Upper lobe of left lung (tissue), 6 donors: ENCODE data around the gene CSTPP1. TPM values are rescaled to one million over a fixed set of nuclear protein-coding genes. Genes with fewer than 3 reads are reported as not detected.
"Not testable (repeated sequence)": the region's sequence is repeated elsewhere in the genome, so short reads cannot be mapped to it uniquely, and the experiment has no call there.

Experiments
- ATAC-seq, 2 donors: fragments of 200-7000 bp; cut with Tn5 transposase; one replicate each; pipeline ENCODE4 v1.9.1; 2022; ENCODE audit warnings: mild to moderate bottlenecking in 2 of 2, moderate library complexity in 2 of 2; ENCODE audit not compliant: low FRiP score in 2 of 2
- DNase-seq, 2 donors: peaks; one replicate each; pipeline ENCODE4 v3.0.0-alpha.2; 2019 to 2020
- H3K27ac ChIP-seq, 4 donors: fragments of 200-600 bp; sonication (generic); one replicate each; pipeline ENCODE4 v1.5.1; 2016 to 2019
- H3K27me3 ChIP-seq, 4 donors: fragments of 200-600 bp; sonication (generic); one replicate each; pipeline ENCODE4 v1.5.1; 2017 to 2019
- H3K36me3 ChIP-seq, 4 donors: fragments of 200-600 bp; sonication (generic); one replicate each; pipeline ENCODE4 v1.5.1; 2016 to 2019
- H3K4me1 ChIP-seq, 4 donors: fragments of 200-600 bp; sonication (generic); one replicate each; pipeline ENCODE4 v1.5.1; 2018 to 2019
- H3K4me3 ChIP-seq, 4 donors: fragments of 200-600 bp; sonication (generic); one replicate each; pipeline ENCODE4 v1.5.1; 2017 to 2019; ENCODE audit warnings: mild to moderate bottlenecking in 2 of 4, moderate library complexity in 1 of 4
- H3K9me3 ChIP-seq, 4 donors: fragments of 200-600 bp; sonication (generic); one replicate each; pipeline ENCODE4 v1.5.1; 2018 to 2019
- EP300 ChIP-seq, 4 donors: sonication (generic); formaldehyde crosslinking; IDR thresholded peaks; one replicate each; pipeline ENCODE4 v1.5.1; 2017; ENCODE audit warnings: antibody characterized with exemption in 4 of 4, control low read depth in 2 of 4
- POLR2A ChIP-seq, 4 donors: fragments of 450-650 bp; IDR thresholded peaks; one replicate each; pipeline ENCODE4 v1.5.1; 2016 to 2017; ENCODE audit warnings: antibody characterized with exemption in 4 of 4, mild to moderate bottlenecking in 2 of 4
- POLR2AphosphoS5 ChIP-seq, 2 donors: sonication (generic); formaldehyde crosslinking; IDR thresholded peaks; one replicate each; pipeline ENCODE4 v1.5.1; 2017; ENCODE audit warnings: antibody characterized with exemption in 2 of 2
- WGBS, 2 donors: methylation state at CpG; one replicate each; pipeline ENCODE4 v1.1.5; 2017 to 2018; 5-methylcytosine and 5-hydroxymethylcytosine counted together
- total RNA-seq, 6 donors: library from RNA; depleted of rRNA in 4 of 6; stranded (reverse); fragments of >200 nt in 4 of 6; gene quantifications; one replicate each; pipeline versions ENCODE4 v1.1.0 to v1.2.1, GENCODE V29; 2016 to 2021
- TF ChIP-seq, protein P1 (sequence below), 6 experiments: fragments of 450-650 bp in 4 of 6; fragments of 200-600 bp in 2 of 6; sonication (generic) in 2 of 6; IDR thresholded peaks; one replicate each; pipeline ENCODE4 v1.5.1; 2016 to 2019; ENCODE audit warnings: antibody characterized with exemption in 6 of 6
- donor health status: DM: no; HTN: no; CAD: no; lungs with moderate emphysema.
- donor health status: DM: no; HTN: yes; CAD: no; lungs with severe emphysema.

The CSTPP1 gene
- total RNA-seq, 6 donors from 2014 or later, result 23.9 to 71.2 (median 47.2) TPM

GRCh38 chr11:47111318-47111804 lies 174.8 kb downstream of the CSTPP1 start:
- no peak overlapping the region for H3K4me3 ChIP-seq
- ATAC-seq (no peak), DNase-seq (no peak)
- peaks cover 0 to 5% (median 2%) of the 10 kb centered on the region in 4 donors for H3K4me1 ChIP-seq
- H3K27me3 ChIP-seq, result no peaks in the 10 kb centered on the region
- no peak for TF ChIP-seq POLR2A (IDR thresholded peaks at IDR 0.05)
- TF ChIP-seq, protein P1, sequence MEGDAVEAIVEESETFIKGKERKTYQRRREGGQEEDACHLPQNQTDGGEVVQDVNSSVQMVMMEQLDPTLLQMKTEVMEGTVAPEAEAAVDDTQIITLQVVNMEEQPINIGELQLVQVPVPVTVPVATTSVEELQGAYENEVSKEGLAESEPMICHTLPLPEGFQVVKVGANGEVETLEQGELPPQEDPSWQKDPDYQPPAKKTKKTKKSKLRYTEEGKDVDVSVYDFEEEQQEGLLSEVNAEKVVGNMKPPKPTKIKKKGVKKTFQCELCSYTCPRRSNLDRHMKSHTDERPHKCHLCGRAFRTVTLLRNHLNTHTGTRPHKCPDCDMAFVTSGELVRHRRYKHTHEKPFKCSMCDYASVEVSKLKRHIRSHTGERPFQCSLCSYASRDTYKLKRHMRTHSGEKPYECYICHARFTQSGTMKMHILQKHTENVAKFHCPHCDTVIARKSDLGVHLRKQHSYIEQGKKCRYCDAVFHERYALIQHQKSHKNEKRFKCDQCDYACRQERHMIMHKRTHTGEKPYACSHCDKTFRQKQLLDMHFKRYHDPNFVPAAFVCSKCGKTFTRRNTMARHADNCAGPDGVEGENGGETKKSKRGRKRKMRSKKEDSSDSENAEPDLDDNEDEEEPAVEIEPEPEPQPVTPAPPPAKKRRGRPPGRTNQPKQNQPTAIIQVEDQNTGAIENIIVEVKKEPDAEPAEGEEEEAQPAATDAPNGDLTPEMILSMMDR (IDR thresholded peaks at IDR 0.05), result no peak
- TF ChIP-seq POLR2AphosphoS5 (IDR thresholded peaks at IDR 0.05), result no peak
- TF ChIP-seq EP300 (IDR thresholded peaks at IDR 0.05), result no peak
- no peaks in the 10 kb centered on the region for H3K36me3 ChIP-seq
- 65 to 80% methylated on average over 8 of the region's 8 CpGs for WGBS, 2 donors
- no peak overlapping the region for H3K27ac ChIP-seq
- no peaks in the 10 kb centered on the region for H3K9me3 ChIP-seq

GRCh38 chr11:47112941-47113340 lies 176.4 kb downstream of the CSTPP1 start:
- not testable (repeated sequence) for H3K27me3 ChIP-seq, H3K27ac ChIP-seq, H3K4me3 ChIP-seq, ATAC-seq, H3K36me3 ChIP-seq, H3K4me1 ChIP-seq, H3K9me3 ChIP-seq, DNase-seq
- WGBS, 2 donors, result 78 to 96% methylated on average over 4 of the region's 4 CpGs

- not testable (repeated sequence) for H3K36me3 ChIP-seq, ATAC-seq, H3K27me3 ChIP-seq, H3K27ac ChIP-seq, H3K4me1 ChIP-seq, H3K9me3 ChIP-seq
- H3K4me3 ChIP-seq, result peak overlapping the region in 1 of 4 donors; percentile 9
- peak; percentile 46 to 80 for DNase-seq
- 71 to 77% methylated on average over 19 to 20 of the region's 20 CpGs for WGBS, 2 donors
These were observed 182.6 kb downstream of the CSTPP1 start for GRCh38 chr11:47118958-47119688.

GRCh38 chr11:47121056-47121455 lies 184.5 kb downstream of the CSTPP1 start:
- no peaks in the 10 kb centered on the region for H3K36me3 ChIP-seq
- no peaks in the 10 kb centered on the region for H3K9me3 ChIP-seq
- DNase-seq (no peak), ATAC-seq (no peak)
- TF ChIP-seq EP300 (IDR thresholded peaks at IDR 0.05) (no peak), POLR2A (IDR thresholded peaks at IDR 0.05) (no peak), POLR2AphosphoS5 (IDR thresholded peaks at IDR 0.05) (no peak)
- TF ChIP-seq, protein P1 (IDR thresholded peaks at IDR 0.05), result no peak
- H3K27me3 ChIP-seq, result no peaks in the 10 kb centered on the region
- no peak overlapping the region for H3K27ac ChIP-seq
- H3K4me1 ChIP-seq, result no peaks in the 10 kb centered on the region
- no peak overlapping the region for H3K4me3 ChIP-seq
- 87 to 92% methylated on average over 2 of the region's 2 CpGs for WGBS, 2 donors

GRCh38 chr11:47121731-47122130 lies 185.2 kb downstream of the CSTPP1 start:
- Histone ChIP-seq H3K9me3 (no peaks in the 10 kb centered on the region), H3K4me3 (no peak overlapping the region), H3K36me3 (no peaks in the 10 kb centered on the region), H3K27ac (no peak overlapping the region), H3K4me1 (no peaks in the 10 kb centered on the region), H3K27me3 (no peaks in the 10 kb centered on the region)
- ATAC-seq, result no peak
- 47 to 67% methylated on average over 2 of the region's 2 CpGs for WGBS, 2 donors
- no peak for DNase-seq
- TF ChIP-seq POLR2A (IDR thresholded peaks at IDR 0.05) (no peak), POLR2AphosphoS5 (IDR thresholded peaks at IDR 0.05) (no peak), EP300 (IDR thresholded peaks at IDR 0.05) (no peak)
- TF ChIP-seq, protein P1 (IDR thresholded peaks at IDR 0.05), result no peak

- H3K4me1 ChIP-seq, result no peaks in the 10 kb centered on the region
- H3K27ac ChIP-seq, result no peak overlapping the region
- no peak for TF ChIP-seq POLR2A (IDR thresholded peaks at IDR 0.05)
- TF ChIP-seq, protein P1 (IDR thresholded peaks at IDR 0.05), result no peak
- TF ChIP-seq EP300 (IDR thresholded peaks at IDR 0.05), result no peak
- no peak for TF ChIP-seq POLR2AphosphoS5 (IDR thresholded peaks at IDR 0.05)
- WGBS, 2 donors, result 82 to 90% methylated on average over 2 of the region's 2 CpGs
- H3K27me3 ChIP-seq, result no peaks in the 10 kb centered on the region
- no peak overlapping the region for H3K4me3 ChIP-seq
- H3K9me3 ChIP-seq, result no peaks in the 10 kb centered on the region
- no peaks in the 10 kb centered on the region for H3K36me3 ChIP-seq
- no peak for ATAC-seq
- DNase-seq, result no peak
These were observed 186.5 kb downstream of the CSTPP1 start for GRCh38 chr11:47123094-47123493.
